Endometrial microvascular endothelial cells (primary cell): ENCODE measurements around the gene ABCB10. TPM values are rescaled to one million over a fixed set of nuclear protein-coding genes. Genes with fewer than 3 reads are reported as not detected.
"Not testable (repeated sequence)": the region's sequence is repeated elsewhere in the genome, so short reads cannot be mapped to it uniquely, and the experiment has no call there.

ENCODE experiments used
- in situ Hi-C: cut with HindIII; loops from 2 replicates; pipeline ENCODE4 v1.10.0; 2017; ENCODE audit warnings: low sequenced_read_pairs, low pct_unique_long_range_greater_than_20kb; ENCODE audit errors: inconsistent ontology term
- total RNA-seq: library from RNA; depleted of rRNA; stranded (reverse); fragments of >200 nt; gene quantifications from one replicate; pipeline ENCODE4 v1.2.3, GENCODE V29; 2015; ENCODE audit errors: inconsistent ontology term

The ABCB10 gene
- total RNA-seq: 32.7 TPM

- in situ Hi-C loops: no loop called here
Measured at GRCh38 chr1:229558460-229559335, at the start of gene ABCB10. Gene ABCB10 (minus strand): TSS chr1:229558707. CDS start chr1:229558652, 55 bp downstream.

- in situ Hi-C loops: no loop called here
Measured at GRCh38 chr1:229607370-229607769, 48.9 kb upstream of the ABCB10 start.

- in situ Hi-C loops: no loop called here
Measured at GRCh38 chr1:229603371-229604005, 45.0 kb upstream of the ABCB10 start.

GRCh38 chr1:229600229-229600628 lies 41.7 kb upstream of the ABCB10 start:
- in situ Hi-C loops: no loop called here

GRCh38 chr1:229599218-229599954 lies 40.9 kb upstream of the ABCB10 start:
- in situ Hi-C loops: no loop called here

- in situ Hi-C loops: no loop called here
Measured at GRCh38 chr1:229597877-229598276, 39.4 kb upstream of the ABCB10 start.

- in situ Hi-C loops: no loop called here
Measured at GRCh38 chr1:229596925-229597699, 38.6 kb upstream of the ABCB10 start.

- in situ Hi-C loops: not testable (repeated sequence)
Measured at GRCh38 chr1:229595876-229596275, 37.4 kb upstream of the ABCB10 start.

GRCh38 chr1:229594227-229595008 lies 35.9 kb upstream of the ABCB10 start:
- in situ Hi-C loops: no loop called here

- in situ Hi-C loops: no loop called here
Measured at GRCh38 chr1:229593800-229594199, 35.3 kb upstream of the ABCB10 start.

GRCh38 chr1:229590119-229590518 lies 31.6 kb upstream of the ABCB10 start:
- in situ Hi-C loops: no loop called here

- in situ Hi-C loops: no loop called here
Measured at GRCh38 chr1:229585338-229585737, 26.8 kb upstream of the ABCB10 start.

GRCh38 chr1:229582715-229583114 lies 24.2 kb upstream of the ABCB10 start:
- in situ Hi-C loops: no loop called here

- in situ Hi-C loops: no loop called here
Measured at GRCh38 chr1:229582011-229582694, 23.6 kb upstream of the ABCB10 start.

GRCh38 chr1:229581485-229581884 lies 23.0 kb upstream of the ABCB10 start:
- in situ Hi-C loops: no loop called here

GRCh38 chr1:229579059-229579673 lies 20.7 kb upstream of the ABCB10 start:
- in situ Hi-C loops: no loop called here
